ENCODE data around the gene CEP192.

GRCh38 chr18:13096232-13096631, 105.1 kb downstream of the CEP192 start:
- no peak for TF ChIP-seq CTCF (IDR thresholded peaks at IDR 0.05)
- no peak for TF ChIP-seq EZH2 (IDR thresholded peaks at IDR 0.05)
- TF ChIP-seq EZH2phosphoT487 (IDR thresholded peaks at IDR 0.05), result no peak
